NCI-H2107 (cell line): Measurements from ENCODE around the gene MXRA8.

Experiments used
- DNase-seq: peaks from one replicate; lab custom pipeline; 2025; lab: John Stamatoyannopoulos, UW

The MXRA8 gene

DNA sequence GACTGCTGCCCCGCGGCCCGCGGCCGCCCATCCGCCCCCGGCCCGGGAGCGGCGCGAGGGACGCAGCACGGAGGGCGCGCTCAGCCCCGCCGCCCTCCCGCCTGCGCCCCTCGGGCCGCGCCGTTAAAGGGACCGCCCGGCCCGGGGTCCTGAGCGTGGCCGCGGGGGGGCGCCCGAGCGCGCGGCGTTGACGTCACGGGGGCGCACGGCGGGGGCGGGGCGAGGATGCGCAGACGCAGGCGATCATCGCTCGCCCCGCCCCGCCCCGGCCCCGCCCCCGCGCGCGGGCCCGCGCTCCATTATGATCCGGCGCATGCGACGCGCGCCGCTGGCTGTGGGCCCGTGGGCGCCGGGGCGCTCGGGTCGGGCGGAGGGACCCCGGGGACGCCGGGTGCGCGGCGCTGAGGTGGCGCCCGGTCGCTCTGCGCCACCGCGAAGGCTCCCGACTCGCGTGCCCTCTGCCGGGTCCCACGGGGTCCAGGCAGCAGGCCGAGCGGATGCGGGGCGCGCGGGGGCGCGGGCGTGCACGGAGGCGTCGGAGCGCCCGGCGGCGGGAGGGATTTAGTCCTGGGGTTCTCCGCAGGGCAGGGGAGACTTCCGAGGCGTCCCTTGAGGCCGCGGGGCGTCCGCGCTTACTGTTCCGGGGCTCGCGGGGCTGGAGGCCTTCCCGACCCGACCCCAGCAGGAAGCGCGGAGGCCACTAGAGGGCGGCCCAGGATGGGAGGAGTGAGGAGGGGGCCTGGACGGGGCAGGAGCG lies 8.9 kb downstream of the MXRA8 start, which contains the start of gene DVL1:
DVL1 (minus strand) TSS at position 163 of the 757 bp plus-strand sequence. CDS start 353 bp downstream, outside the sequence.
- DNase-seq, result no peak

DNA sequence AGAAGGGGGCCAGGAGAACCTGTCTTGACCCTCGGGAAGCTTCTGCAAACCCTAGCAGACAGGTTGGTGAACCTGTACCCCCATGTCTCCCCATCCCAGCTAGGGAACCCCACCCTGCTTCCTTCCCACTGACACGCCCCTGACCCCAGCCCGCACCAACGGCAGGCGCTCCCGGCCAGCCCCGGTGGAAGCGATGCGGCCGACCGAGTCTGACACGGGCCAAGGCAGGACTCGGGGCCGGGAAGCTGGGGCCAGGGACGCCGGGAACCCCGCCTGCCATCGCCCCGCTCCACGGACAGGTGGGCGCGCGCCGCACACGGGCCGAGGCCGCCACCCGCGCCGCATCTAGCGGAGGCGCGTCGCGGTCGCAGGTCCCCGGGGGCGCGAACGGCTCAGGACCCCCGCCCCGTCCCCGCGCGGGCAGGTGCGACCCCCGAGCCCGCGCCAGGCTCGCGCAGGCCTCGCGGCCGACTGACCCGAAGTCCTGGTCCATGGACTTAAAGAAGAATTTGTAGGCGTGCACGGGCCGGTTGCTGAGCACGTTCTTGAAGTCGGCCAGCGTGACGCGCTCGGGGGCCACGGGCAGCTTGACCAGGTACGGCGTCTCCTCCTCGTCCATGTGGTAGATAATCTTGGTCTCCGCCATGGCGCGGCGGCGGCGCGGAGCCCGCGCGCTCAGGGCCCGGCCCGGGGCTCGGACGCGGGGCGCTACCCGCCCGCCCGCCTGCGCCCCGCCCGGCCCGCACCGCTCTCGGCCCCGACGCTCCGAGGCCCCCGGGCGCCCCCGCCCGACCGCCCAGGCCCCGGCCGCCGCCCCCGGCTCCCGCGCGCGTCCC lies 9.7 kb downstream of the MXRA8 start:
- DNase-seq, result no peak

DNA sequence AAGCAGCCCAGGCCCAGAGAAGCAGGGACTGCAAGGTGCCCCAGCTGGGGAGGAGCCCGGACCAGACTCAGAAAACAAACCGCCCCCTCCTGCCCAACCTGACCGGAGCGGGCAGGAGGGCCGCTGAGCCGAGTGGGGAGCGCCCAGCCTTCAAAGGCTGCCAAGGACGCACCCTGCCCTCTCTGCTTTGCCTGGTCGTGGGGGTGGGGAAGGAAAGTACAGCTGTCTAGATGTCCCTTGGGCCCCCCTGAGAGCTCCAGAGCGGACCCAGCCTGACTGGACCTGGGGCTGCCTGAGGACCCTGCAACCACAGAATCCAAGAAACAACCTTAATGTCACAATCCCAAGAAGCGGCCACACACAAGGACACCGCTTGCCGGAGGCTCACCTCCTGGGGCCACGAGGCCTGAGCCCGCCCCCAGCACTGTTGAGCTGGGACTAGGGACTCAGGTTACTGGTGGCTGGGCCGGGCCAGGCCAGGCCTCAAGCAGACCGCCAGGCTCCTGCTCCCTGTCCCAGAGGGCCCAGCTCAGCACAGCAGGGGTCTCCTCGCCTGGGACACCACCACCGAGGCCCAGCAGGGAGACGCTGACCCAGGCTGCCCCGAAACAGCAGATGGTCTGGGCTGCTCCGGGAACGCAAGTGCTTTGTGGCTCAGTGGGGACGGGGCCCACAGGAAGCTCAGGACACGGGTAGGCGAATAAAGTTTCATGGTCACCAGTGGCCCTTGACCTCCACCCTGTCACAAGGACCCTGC lies 10.5 kb downstream of the MXRA8 start:
- DNase-seq, result no peak

DNA sequence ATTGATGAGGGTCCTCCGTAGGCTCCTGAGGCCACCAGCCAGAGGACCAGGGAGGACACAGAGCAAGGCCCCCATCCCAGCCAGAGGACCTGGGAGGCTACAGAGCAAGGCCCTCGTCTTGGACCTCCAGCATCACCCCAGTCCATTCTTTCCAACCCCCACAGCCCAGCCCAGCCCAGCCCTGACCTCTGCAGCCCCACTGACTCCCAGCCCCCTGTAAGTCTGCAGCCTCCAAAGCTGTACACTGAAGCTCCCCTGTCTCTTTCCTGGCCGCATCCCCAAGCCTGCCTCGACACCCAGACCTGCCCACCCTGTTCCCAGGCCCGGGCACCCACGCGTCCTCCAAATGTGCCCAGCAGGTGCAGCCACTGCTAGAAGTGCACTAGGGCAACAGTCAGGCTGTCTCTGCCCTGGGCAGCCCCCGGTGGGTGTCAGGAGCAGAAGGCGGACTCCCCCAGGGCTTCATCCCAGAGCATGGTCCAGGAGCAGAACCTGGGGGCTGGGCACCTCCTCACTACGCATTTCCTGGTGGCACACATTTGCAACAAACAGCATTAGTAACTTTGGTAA lies 11.2 kb downstream of the MXRA8 start:
- no peak for DNase-seq

DNA sequence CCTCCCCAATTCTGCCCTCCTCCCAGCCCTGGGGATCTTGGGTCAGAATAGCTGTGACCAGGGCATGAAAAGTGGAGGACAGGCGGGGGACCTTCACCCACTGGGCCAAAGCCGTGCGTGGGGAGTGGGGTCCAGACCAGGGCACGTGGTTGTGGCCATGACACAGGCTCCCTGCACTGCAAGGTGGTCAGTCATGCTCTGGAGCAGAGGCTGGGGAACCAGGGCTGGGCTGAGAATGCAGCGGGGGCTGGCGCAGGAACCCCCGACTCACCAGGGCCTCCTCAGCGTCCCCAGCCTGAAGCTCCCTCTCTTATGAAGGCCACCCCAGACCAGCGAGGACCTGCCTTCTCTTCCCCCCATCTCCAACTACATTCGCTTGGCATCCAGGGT lies 11.9 kb downstream of the MXRA8 start:
- DNase-seq, result no peak

DNA sequence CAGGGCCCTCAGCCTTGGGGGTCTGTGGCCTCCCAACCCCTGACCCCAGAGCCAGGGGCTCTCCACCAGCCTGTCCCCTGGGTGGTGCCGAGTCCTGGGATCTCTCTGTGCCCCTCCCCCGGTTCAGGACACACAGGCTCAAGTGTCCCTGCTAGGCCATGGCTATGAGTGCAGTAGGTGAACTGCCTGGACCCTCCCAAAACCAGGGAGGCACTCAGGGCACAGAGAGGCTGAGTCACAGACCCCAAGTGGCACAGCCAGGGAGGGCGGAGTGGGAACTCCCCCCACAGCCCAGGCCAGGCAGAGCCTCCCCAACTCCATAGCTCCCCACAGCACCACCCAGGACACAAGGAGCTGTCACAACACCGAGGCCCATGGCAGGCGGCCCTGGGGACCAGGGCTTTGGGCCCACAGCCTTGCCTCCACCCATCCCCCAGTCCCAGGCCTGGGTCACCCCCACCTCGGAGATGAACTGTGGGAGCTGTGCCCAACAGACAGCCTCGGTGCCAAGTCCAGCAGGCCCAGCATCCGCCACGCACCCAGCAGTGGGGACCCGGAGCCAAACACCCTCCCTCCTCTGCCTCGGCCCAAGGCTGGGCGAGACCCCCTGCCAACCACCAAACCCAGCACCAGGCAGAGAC lies 12.4 kb downstream of the MXRA8 start:
- DNase-seq, result no peak

- no peak for DNase-seq
Measured at GRCh38 chr1:1345384-1345783, 13.0 kb downstream of the MXRA8 start.

DNA sequence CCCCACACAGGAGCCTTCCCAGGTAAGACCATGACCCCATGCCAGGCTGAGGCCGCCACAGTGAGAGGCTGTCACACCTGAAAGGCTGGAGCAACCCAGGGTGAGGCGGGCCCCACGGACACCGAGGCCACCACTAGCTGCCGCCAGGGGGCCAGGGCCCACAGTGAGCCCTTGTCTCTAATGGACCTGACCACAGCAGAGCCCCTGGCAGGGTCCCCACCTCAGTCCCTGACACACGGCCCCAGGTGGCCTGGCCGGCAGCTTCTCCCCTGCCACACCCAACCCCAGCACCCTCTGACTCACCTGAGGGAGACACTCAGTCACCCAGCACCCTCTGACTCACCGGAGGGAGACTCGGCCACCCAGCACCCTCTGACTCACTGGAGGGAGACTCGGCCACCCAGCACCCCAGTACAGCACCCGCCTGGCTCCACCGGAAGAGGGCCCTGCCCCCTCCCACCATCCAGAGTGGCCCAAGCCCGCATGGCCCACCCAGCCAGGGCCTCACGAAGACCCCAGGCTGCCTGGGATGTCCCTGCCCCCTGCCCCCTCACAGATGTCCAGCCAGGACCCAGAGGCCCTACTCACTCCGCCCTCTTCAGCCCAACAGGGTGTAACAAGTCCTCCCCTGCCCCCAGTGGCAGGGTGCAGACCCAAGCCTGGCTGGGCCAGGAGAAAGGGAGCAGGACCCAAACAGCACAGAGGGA lies 13.5 kb downstream of the MXRA8 start:
- no peak for DNase-seq

DNA sequence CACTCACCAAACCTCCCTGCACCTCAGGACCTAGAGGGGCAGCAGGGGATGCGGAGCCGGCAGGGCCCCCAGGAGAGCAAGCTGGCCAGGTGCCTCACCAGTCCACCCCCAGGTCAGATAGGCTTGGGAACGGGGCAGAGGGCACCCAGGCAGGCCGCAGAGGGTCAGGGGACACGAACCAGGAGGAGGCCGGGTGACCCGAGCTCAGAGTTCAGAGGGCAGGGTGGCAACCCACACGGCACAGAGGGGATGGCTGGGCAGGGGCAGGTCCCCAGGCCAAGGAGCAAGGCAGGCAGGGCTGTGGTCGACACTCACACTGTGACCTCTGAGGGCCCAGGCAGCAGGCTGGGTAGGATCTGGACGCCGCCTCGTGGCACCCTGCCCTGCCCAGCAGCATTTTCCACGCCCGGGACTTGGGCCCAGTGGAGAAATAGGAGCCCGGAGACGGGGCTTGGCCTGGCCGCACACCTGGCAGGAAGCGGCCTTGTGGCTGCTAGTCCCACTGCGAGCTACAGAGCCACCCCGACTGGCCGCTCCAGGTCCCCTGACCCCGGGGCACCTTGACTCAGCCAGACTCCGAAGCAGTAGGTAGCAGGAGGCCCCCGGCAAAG lies 14.4 kb downstream of the MXRA8 start:
- no peak for DNase-seq

DNA sequence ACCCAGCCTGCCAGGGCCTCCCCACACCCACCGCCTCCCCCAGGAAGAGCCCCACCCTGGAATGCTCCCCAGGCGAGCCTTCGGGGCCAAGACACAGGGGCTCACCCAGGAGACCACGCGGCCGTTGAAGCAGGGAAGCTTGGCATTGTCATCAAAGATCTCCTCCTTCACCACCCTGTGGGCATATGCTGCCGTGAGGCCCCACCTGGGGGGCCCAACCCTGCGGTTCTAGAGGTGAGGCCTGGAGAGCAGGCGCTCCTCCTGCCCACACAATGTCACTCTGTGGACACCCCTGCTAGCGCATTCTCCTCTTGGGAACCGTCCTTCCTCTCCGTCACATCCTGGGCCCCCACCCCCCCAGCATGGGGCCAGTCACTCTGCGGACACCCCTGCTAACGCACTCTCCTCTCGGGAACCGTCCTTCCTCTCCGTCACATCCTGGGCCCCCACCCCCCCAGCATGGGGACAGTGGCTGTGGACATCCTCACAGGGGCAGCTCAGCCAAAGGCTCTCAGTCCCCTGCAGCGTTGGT lies 15.7 kb downstream of the MXRA8 start:
- DNase-seq, result no peak

DNA sequence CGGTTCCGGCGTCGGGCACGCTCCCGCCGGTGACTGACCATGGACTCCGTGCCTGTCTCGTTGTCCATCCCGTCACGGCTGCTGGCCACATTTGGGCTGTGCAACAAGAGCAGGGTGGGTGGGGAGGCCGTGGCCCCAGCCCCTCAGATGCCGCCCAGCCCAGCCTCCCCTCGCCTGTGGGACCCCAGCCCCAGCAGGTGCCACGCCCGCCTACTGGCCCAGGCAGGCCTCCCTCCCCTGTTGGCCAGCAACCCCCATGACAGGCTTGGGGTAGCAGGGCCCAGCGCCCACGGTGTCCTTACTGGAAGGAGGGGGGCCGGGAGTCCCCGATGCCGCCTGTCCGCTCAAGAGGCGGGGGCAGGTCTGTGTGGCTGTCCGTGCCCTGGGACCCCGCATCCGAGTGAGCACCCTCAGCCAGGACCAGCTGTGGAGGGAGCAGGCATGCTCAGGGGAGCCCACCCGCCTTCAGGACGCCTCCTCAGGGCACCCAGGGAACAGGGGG lies 16.2 kb downstream of the MXRA8 start:
- no peak for DNase-seq

DNA sequence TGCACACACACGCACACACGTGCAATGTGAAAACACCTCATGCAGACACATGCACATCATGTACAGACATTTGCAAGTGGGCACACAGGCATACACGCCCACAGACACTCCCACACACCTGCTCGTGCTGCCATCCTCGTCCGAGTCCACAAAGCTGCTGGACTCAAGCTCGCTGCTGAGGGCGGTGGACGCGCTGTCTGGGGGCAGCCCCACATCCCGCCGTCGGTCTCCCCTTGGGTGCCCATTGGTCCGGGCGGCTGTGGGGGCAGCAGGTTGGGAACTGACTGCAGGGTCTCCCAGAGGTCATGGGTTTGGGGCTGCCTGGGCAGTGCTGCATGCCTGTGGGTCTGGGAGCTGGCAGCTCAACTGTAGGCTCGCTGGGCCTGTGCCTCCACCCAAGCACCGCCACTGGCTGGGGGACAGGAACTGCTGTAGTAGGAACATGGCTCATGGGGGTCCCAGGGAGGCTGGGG lies 16.8 kb downstream of the MXRA8 start:
- no peak for DNase-seq

- no peak for DNase-seq
Measured at GRCh38 chr1:1340791-1341548, 17.4 kb downstream of the MXRA8 start.

DNA sequence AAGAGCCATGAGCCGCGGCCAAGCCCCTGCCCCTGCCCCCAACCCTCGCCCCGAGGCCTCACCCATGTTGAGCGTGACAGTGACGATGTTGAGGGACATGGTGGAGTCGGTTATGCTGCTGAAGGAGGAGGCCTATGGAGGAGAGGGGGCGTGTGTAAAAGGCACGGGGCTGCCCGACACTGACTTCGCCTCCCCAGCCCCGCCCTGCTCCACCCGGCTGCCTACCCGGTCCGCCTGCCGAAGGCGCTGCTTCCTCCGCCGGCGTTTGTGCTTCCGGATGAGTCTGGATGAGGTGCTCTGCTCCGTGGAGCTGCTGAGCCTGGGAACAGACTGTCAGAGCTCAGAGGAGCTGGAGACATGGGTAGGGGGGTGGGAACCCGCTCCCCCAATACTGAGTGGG lies 18.2 kb downstream of the MXRA8 start:
- no peak for DNase-seq

DNA sequence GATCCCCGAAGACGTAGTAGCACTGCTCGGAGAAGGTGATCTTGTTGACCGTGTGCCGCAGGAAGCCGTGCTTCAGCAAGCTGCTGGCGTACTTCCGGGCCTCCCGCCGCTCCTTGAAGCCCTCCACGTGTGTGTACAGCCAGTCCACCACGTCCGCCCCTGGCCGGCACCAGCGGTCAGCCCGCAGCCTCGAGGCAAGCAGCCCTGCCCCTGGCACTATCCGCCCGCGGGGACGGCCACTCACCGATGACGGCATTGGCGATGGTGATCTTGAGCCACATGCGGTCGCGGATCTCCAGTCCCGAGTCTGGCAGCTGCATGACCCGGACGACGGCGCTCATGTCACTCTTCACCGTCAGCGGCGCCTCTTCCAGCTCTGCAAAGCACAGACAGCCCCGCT lies 20.1 kb downstream of the MXRA8 start:
- DNase-seq, result no peak

DNA sequence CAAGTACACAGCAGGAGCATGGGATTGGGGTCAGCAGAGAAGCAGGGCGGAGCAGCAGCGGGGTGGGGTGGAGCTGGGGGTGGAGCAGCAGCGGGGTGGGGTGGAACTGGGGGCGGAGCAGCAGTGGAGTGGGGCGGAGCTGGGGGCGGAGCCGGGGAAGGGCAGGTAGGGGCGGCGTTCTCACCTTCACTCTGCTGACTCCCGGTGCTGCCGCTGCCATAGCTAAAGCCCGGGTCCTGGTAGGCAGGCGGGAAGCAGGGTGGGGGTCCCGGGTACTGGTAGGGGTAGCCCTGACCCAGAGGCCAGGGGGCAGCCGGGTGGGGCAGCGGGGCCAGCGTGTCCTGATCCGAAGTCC lies 20.6 kb downstream of the MXRA8 start:
- DNase-seq, result no peak

DNA sequence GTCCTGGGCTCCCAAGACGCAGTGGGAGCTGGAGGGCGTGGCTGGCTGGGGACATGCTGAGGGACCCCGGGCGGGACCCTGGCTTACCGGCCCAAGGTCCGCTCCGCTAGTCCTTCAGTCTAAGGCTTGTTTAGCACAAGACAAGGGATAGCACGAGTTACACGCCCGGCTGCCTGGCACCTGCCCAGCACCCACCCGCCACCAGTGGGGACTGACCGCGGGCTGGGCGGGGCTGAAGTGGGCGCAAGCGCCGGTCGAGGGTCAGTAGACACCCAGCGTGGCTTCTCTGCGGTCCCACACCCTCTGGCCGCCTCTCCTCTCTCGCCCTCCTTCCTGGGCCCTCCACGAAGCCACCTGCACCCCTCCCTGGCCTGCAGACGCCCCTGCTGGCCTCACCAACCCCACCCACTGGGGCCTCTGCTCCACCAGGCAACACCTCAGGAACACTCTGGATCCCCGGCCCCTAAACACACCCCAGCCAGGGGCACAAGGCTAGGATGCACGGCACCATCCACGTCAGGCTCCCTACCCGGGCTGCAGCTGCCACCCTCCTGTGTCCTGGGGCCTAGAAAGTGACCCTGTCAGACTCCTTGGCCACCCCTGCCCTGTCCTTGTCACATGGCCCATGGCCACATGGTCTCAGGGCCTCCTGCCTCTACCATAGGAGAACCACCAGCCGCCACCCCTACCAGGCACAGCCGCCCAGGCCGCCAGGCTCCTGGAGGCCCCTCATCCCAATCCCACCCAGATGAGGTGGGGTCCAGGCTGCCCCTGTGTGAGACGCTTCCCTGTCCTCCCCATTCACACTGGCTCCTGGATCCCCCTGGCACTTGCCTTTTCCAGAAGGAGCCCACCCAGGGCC lies 21.2 kb downstream of the MXRA8 start:
- no peak for DNase-seq

GRCh38 chr1:1336446-1336845 lies 21.9 kb downstream of the MXRA8 start:
- DNase-seq, result no peak
